GM19324 (cell line): ENCODE measurements around the gene ADARB1.

ENCODE experiments used
- ATAC-seq: cut with Tn5 transposase; IDR thresholded peaks from one replicate; pipeline ENCODE4 v1.9.1; 2021; ENCODE audit warnings: mild to moderate bottlenecking, moderate library complexity; ENCODE audit not compliant: unreplicated experiment, low FRiP score

ADARB1 gene

GRCh38 chr21:45112371-45112770, 38.0 kb downstream of the ADARB1 start:
- no peak for ATAC-seq

- no peak for ATAC-seq
Measured at GRCh38 chr21:45113543-45113942, 39.2 kb downstream of the ADARB1 start.

GRCh38 chr21:45114072-45114471, 39.7 kb downstream of the ADARB1 start:
- ATAC-seq = no peak

- no peak for ATAC-seq
Measured at GRCh38 chr21:45114475-45114874, 40.1 kb downstream of the ADARB1 start.

GRCh38 chr21:45115141-45115540, 40.8 kb downstream of the ADARB1 start:
- no peak for ATAC-seq

- no peak for ATAC-seq
Measured at GRCh38 chr21:45116066-45116465, 41.7 kb downstream of the ADARB1 start.

- ATAC-seq = no peak
Measured at GRCh38 chr21:45117314-45117713, 42.9 kb downstream of the ADARB1 start.

- ATAC-seq = no peak
Measured at GRCh38 chr21:45118099-45118498, 43.7 kb downstream of the ADARB1 start.

GRCh38 chr21:45119812-45120211, 45.4 kb downstream of the ADARB1 start:
- no peak for ATAC-seq

GRCh38 chr21:45120975-45121374, 46.6 kb downstream of the ADARB1 start:
- ATAC-seq = no peak

GRCh38 chr21:45122030-45122429, 47.6 kb downstream of the ADARB1 start:
- ATAC-seq = no peak

- no peak for ATAC-seq
Measured at GRCh38 chr21:45122432-45123132, 48.2 kb downstream of the ADARB1 start.

GRCh38 chr21:45123440-45123839, 49.1 kb downstream of the ADARB1 start:
- no peak for ATAC-seq

GRCh38 chr21:45124596-45124995, 50.2 kb downstream of the ADARB1 start:
- ATAC-seq = no peak

- no peak for ATAC-seq
Measured at GRCh38 chr21:45125357-45125756, 51.0 kb downstream of the ADARB1 start.

GRCh38 chr21:45126204-45126626, 51.8 kb downstream of the ADARB1 start:
- no peak for ATAC-seq

- ATAC-seq = no peak
Measured at GRCh38 chr21:45126983-45127382, 52.6 kb downstream of the ADARB1 start.

- ATAC-seq = no peak
Measured at GRCh38 chr21:45127937-45128336, 53.6 kb downstream of the ADARB1 start.

- no peak for ATAC-seq
Measured at GRCh38 chr21:45128613-45129188, 54.3 kb downstream of the ADARB1 start.

- no peak for ATAC-seq
Measured at GRCh38 chr21:45129189-45129923, 55.0 kb downstream of the ADARB1 start.

GRCh38 chr21:45130324-45130774, 56.0 kb downstream of the ADARB1 start:
- ATAC-seq = no peak
